ENCODE results near the gene KNCN. TPM values are rescaled to one million over a fixed set of nuclear protein-coding genes. Genes with fewer than 3 reads are reported as not detected.

Gene KNCN
- total RNA-seq, 2 experiments from 2014 or later = not detected

- Mint-ChIP-seq H3K4me3 (no peak overlapping the region), H3K27me3 (peaks cover 21% of the 10 kb centered on the region), H3K36me3 (ENCODE audit: low read depth) (no peaks in the 10 kb centered on the region), H3K27ac (no peak overlapping the region), H3K4me1 (peaks cover 18% of the 10 kb centered on the region), H3K9me3 (no peaks in the 10 kb centered on the region)
- DNase-seq = peak; percentile 58
- CTCF ChIA-PET = interaction anchor here (1.1 to 4.3 kb wide), 4 partner anchors 10 to 165 kb away, joined by 4 to 27 read pairs (median 6); partner anchors contain the start of gene MKNK1
- POLR2A ChIA-PET = no interaction called here
These were observed 1.5 kb downstream of the KNCN start for GRCh38 chr1:46549697-46550681.

- Mint-ChIP-seq H3K36me3 (ENCODE audit: low read depth) (no peaks in the 10 kb centered on the region), H3K4me3 (no peak overlapping the region), H3K27me3 (peaks cover 42% of the 10 kb centered on the region), H3K4me1 (peaks cover 20% of the 10 kb centered on the region), H3K27ac (no peak overlapping the region), H3K9me3 (no peaks in the 10 kb centered on the region)
- ChIA-PET POLR2A (interaction anchor here (1.1 to 1.2 kb wide), 2 partner anchors 15 to 56 kb away, joined by 4 to 6 read pairs; partner anchors contain the start of gene MKNK1), CTCF (interaction anchor here (0.6 to 4.3 kb wide), 17 partner anchors 8 to 177 kb away, joined by 3 to 27 read pairs (median 4); partner anchors contain the start of gene MKNK1)
- DNase-seq = peak; percentile 23
These were observed 3.7 kb downstream of the KNCN start for GRCh38 chr1:46547481-46548383.

GRCh38 chr1:46546210-46546609, 5.2 kb downstream of the KNCN start:
- Mint-ChIP-seq H3K4me1 (peaks cover 20% of the 10 kb centered on the region), H3K9me3 (no peaks in the 10 kb centered on the region), H3K4me3 (no peak overlapping the region), H3K36me3 (ENCODE audit: low read depth) (no peaks in the 10 kb centered on the region), H3K27me3 (peaks cover 49% of the 10 kb centered on the region), H3K27ac (no peak overlapping the region)
- DNase-seq = no peak
- ChIA-PET POLR2A (interaction anchor here (1.0 kb wide), 1 partner anchor 33 kb away, joined by 5 read pairs; no protein-coding TSS in a partner anchor), CTCF (interaction anchor here (1.3 to 2.6 kb wide), 4 partner anchors 8 to 73 kb away, joined by 3 to 11 read pairs (median 4); a partner anchor contains a TSS)

- Mint-ChIP-seq H3K27me3 (peaks cover 49% of the 10 kb centered on the region), H3K4me1 (peaks cover 19% of the 10 kb centered on the region), H3K4me3 (no peak overlapping the region), H3K36me3 (ENCODE audit: low read depth) (no peaks in the 10 kb centered on the region), H3K9me3 (no peaks in the 10 kb centered on the region), H3K27ac (no peak overlapping the region)
- no peak for DNase-seq
- CTCF ChIA-PET = interaction anchor here (1.3 to 2.6 kb wide), 4 partner anchors 8 to 73 kb away, joined by 3 to 11 read pairs (median 4); a partner anchor contains a TSS
- POLR2A ChIA-PET = interaction anchor here (0.9 to 1.0 kb wide), 2 partner anchors 13 to 33 kb away, joined by 3 to 5 read pairs; no protein-coding TSS in a partner anchor
These were observed 5.7 kb downstream of the KNCN start for GRCh38 chr1:46545784-46546183.

GRCh38 chr1:46544561-46545240, 6.7 kb downstream of the KNCN start:
- no peaks in the 10 kb centered on the region for H3K36me3 Mint-ChIP-seq (ENCODE audit: low read depth)
- peaks cover 55% of the 10 kb centered on the region for H3K27me3 Mint-ChIP-seq
- no peak for DNase-seq
- no peaks in the 10 kb centered on the region for H3K9me3 Mint-ChIP-seq
- H3K27ac Mint-ChIP-seq = no peak overlapping the region
- ChIA-PET CTCF (interaction anchor here (1.2 to 1.4 kb wide), 3 partner anchors 11 to 103 kb away, joined by 3 to 5 read pairs (median 4); no protein-coding TSS in a partner anchor), POLR2A (interaction anchor here (0.9 kb wide), 1 partner anchor 14 kb away, joined by 3 read pairs; no protein-coding TSS in a partner anchor)
- no peak overlapping the region for H3K4me3 Mint-ChIP-seq
- peaks cover 15% of the 10 kb centered on the region for H3K4me1 Mint-ChIP-seq

- ChIA-PET CTCF (interaction anchor here (1.2 to 1.4 kb wide), 3 partner anchors 12 to 102 kb away, joined by 3 to 5 read pairs (median 4); no protein-coding TSS in a partner anchor), POLR2A (no interaction called here)
- Mint-ChIP-seq H3K27ac (no peak overlapping the region), H3K4me3 (no peak overlapping the region), H3K27me3 (peaks cover 55% of the 10 kb centered on the region), H3K9me3 (no peaks in the 10 kb centered on the region), H3K4me1 (peaks cover 9% of the 10 kb centered on the region), H3K36me3 (ENCODE audit: low read depth) (no peaks in the 10 kb centered on the region)
- no peak for DNase-seq
These were observed 7.5 kb downstream of the KNCN start for GRCh38 chr1:46543761-46544560.

GRCh38 chr1:46543382-46543760, 8.1 kb downstream of the KNCN start:
- POLR2A ChIA-PET = interaction anchor here (0.6 kb wide), 1 partner anchor 9 kb away, joined by 3 read pairs; no protein-coding TSS in a partner anchor
- no peak for DNase-seq
- Mint-ChIP-seq H3K36me3 (ENCODE audit: low read depth) (no peaks in the 10 kb centered on the region), H3K4me3 (no peak overlapping the region), H3K4me1 (peaks cover 9% of the 10 kb centered on the region), H3K9me3 (no peaks in the 10 kb centered on the region), H3K27me3 (peaks cover 57% of the 10 kb centered on the region), H3K27ac (no peak overlapping the region)
- CTCF ChIA-PET = no interaction called here

GRCh38 chr1:46539972-46540371, 11.5 kb downstream of the KNCN start:
- H3K4me3 Mint-ChIP-seq = no peak overlapping the region
- peaks cover 58% of the 10 kb centered on the region for H3K27me3 Mint-ChIP-seq
- peaks cover 4% of the 10 kb centered on the region for H3K4me1 Mint-ChIP-seq
- CTCF ChIA-PET = interaction anchor here (0.7 to 1.8 kb wide), 3 partner anchors 9 to 66 kb away, joined by 3 to 9 read pairs (median 3); no protein-coding TSS in a partner anchor
- no peak for DNase-seq
- no peaks in the 10 kb centered on the region for H3K9me3 Mint-ChIP-seq
- H3K27ac Mint-ChIP-seq = no peak overlapping the region
- POLR2A ChIA-PET = no interaction called here
- no peaks in the 10 kb centered on the region for H3K36me3 Mint-ChIP-seq (ENCODE audit: low read depth)

GRCh38 chr1:46538147-46538546, 13.3 kb downstream of the KNCN start:
- H3K27ac Mint-ChIP-seq = no peak overlapping the region
- H3K4me3 Mint-ChIP-seq = no peak overlapping the region
- DNase-seq = no peak
- H3K36me3 Mint-ChIP-seq (ENCODE audit: low read depth) = no peaks in the 10 kb centered on the region
- no peaks in the 10 kb centered on the region for H3K9me3 Mint-ChIP-seq
- H3K27me3 Mint-ChIP-seq = peaks cover 57% of the 10 kb centered on the region
- CTCF ChIA-PET = interaction anchor here (0.7 to 1.2 kb wide), 7 partner anchors 8 to 96 kb away, joined by 3 to 7 read pairs (median 3); partner anchors contain the start of gene MKNK1
- POLR2A ChIA-PET = interaction anchor here (1.1 to 1.5 kb wide), 2 partner anchors 116 to 187 kb away, joined by 3 read pairs; no protein-coding TSS in a partner anchor
- peaks cover 10% of the 10 kb centered on the region for H3K4me1 Mint-ChIP-seq

GRCh38 chr1:46537651-46538050, 13.8 kb downstream of the KNCN start:
- H3K9me3 Mint-ChIP-seq = no peaks in the 10 kb centered on the region
- no peaks in the 10 kb centered on the region for H3K36me3 Mint-ChIP-seq (ENCODE audit: low read depth)
- DNase-seq = no peak
- peaks cover 52% of the 10 kb centered on the region for H3K27me3 Mint-ChIP-seq
- no peak overlapping the region for H3K4me3 Mint-ChIP-seq
- H3K4me1 Mint-ChIP-seq = peaks cover 10% of the 10 kb centered on the region
- CTCF ChIA-PET = interaction anchor here (0.7 to 1.2 kb wide), 7 partner anchors 8 to 95 kb away, joined by 3 to 7 read pairs (median 3); partner anchors contain the start of gene MKNK1
- POLR2A ChIA-PET = interaction anchor here (1.1 to 1.5 kb wide), 2 partner anchors 117 to 188 kb away, joined by 3 read pairs; no protein-coding TSS in a partner anchor
- H3K27ac Mint-ChIP-seq = no peak overlapping the region

GRCh38 chr1:46536527-46536926, 14.9 kb downstream of the KNCN start:
- Mint-ChIP-seq H3K27me3 (peaks cover 46% of the 10 kb centered on the region), H3K9me3 (no peaks in the 10 kb centered on the region), H3K27ac (no peak overlapping the region), H3K4me1 (peaks cover 17% of the 10 kb centered on the region), H3K4me3 (no peak overlapping the region), H3K36me3 (ENCODE audit: low read depth) (no peaks in the 10 kb centered on the region)
- DNase-seq = no peak
- ChIA-PET CTCF (interaction anchor here (2.3 to 3.9 kb wide), 2 partner anchors 10 to 13 kb away, joined by 5 to 27 read pairs; partner anchors contain the start of gene KNCN), POLR2A (no interaction called here)
